ENCODE results near the gene MACROD2. TPM values are rescaled to one million over a fixed set of nuclear protein-coding genes. Genes with fewer than 3 reads are reported as not detected.

The MACROD2 gene
- total RNA-seq, 4 donors from 2014 or later: 4.6 to 33.0 (median 8.3) TPM

DNA sequence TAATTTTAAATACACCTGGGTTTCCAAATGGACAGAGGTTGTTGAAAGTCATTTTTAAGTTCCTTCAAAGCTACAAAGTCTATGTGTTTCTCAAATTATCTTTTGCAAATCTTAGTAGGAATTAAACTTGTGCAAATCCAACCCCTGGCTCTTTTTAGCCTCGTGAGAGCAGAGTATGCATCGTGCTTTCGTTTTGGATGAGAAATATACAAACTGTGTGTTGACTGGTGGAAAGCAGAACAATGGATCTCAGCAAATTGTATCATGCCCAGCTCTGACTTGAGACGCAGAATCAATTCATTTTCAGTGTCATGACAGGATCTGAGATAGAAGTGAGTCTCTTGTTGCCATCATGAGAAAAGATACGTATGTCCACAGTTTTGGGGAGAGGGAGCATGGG, 884.5 kb downstream of the MACROD2 start:
- TF ChIP-seq, protein P1, sequence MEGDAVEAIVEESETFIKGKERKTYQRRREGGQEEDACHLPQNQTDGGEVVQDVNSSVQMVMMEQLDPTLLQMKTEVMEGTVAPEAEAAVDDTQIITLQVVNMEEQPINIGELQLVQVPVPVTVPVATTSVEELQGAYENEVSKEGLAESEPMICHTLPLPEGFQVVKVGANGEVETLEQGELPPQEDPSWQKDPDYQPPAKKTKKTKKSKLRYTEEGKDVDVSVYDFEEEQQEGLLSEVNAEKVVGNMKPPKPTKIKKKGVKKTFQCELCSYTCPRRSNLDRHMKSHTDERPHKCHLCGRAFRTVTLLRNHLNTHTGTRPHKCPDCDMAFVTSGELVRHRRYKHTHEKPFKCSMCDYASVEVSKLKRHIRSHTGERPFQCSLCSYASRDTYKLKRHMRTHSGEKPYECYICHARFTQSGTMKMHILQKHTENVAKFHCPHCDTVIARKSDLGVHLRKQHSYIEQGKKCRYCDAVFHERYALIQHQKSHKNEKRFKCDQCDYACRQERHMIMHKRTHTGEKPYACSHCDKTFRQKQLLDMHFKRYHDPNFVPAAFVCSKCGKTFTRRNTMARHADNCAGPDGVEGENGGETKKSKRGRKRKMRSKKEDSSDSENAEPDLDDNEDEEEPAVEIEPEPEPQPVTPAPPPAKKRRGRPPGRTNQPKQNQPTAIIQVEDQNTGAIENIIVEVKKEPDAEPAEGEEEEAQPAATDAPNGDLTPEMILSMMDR (IDR thresholded peaks at IDR 0.05): no peak
- TF ChIP-seq POLR2AphosphoS5 (IDR thresholded peaks at IDR 0.05) (no peak), POLR2A (IDR thresholded peaks at IDR 0.05) (no peak), EP300 (IDR thresholded peaks at IDR 0.05; ENCODE audit: low read depth) (no peak)
- Histone ChIP-seq H3K4me3 (no peak overlapping the region), H3K4me1 (no peaks in the 10 kb centered on the region), H3K27me3 (no peaks in the 10 kb centered on the region), H3K36me3 (no peaks in the 10 kb centered on the region), H3K9me3 (no peaks in the 10 kb centered on the region), H3K27ac (no peak overlapping the region)
- 81 to 93% methylated on average over 2 to 5 of the region's 5 CpGs for WGBS, 2 donors (ENCODE audit: low coverage in 1 of 2)
- intact Hi-C loops (cut with DNase I; ENCODE audit: low total_unique reads) (no loop called here), in situ Hi-C loops (cut with MboI; ENCODE audit: low pct_ligation_motif_present in 1 of 4, low pct_unique_long_range_greater_than_20kb in 1 of 4, low sequenced_read_pairs in 3 of 4) (no loop called here)
- DNase-seq: no peak

DNA sequence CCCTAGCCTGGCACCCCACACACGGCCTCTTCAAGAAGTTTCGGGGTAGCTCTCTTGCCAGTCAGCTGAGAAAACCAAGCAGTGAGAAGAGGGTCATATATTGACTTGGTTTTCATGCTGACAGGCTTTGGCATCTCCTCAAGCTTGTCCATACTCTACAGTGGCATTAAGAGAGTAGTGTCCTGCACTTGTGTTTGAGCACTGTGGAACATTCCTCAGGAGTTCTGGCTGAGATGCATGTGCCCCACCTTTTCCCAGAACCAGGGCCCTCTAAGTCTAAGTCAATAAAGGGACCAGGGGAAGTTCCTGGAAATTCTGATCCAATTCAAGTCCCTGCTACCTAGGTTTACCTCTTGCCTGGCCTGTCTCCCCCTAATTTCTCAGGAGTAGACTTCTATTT, 886.2 kb downstream of the MACROD2 start:
- intact Hi-C loops (cut with DNase I; ENCODE audit: low total_unique reads): no loop called here
- H3K27me3 ChIP-seq: no peaks in the 10 kb centered on the region
- H3K4me3 ChIP-seq: no peak overlapping the region
- H3K36me3 ChIP-seq: no peaks in the 10 kb centered on the region
- H3K9me3 ChIP-seq: no peaks in the 10 kb centered on the region
- no peaks in the 10 kb centered on the region for H3K4me1 ChIP-seq
- 47% methylated on average over 2 of the region's 2 CpGs; no CpG with 5 or more reads in 1 of the 2 donors for WGBS, 2 donors (ENCODE audit: low coverage in 1 of 2)
- in situ Hi-C loops (cut with MboI; ENCODE audit: low pct_ligation_motif_present in 1 of 4, low pct_unique_long_range_greater_than_20kb in 1 of 4, low sequenced_read_pairs in 3 of 4): no loop called here
- DNase-seq: no peak
- TF ChIP-seq POLR2A (IDR thresholded peaks at IDR 0.05) (no peak), POLR2AphosphoS5 (IDR thresholded peaks at IDR 0.05) (no peak)
- TF ChIP-seq, protein P1 (IDR thresholded peaks at IDR 0.05): no peak
- H3K27ac ChIP-seq: no peak overlapping the region

- DNase-seq: no peak
- intact Hi-C loops (cut with DNase I; ENCODE audit: low total_unique reads) (no loop called here), in situ Hi-C loops (cut with MboI; ENCODE audit: low pct_ligation_motif_present in 1 of 4, low pct_unique_long_range_greater_than_20kb in 1 of 4, low sequenced_read_pairs in 3 of 4) (no loop called here)
- no peaks in the 10 kb centered on the region for H3K27me3 ChIP-seq
- no peaks in the 10 kb centered on the region for H3K9me3 ChIP-seq
- H3K36me3 ChIP-seq: no peaks in the 10 kb centered on the region
- TF ChIP-seq POLR2A (IDR thresholded peaks at IDR 0.05): no peak
- TF ChIP-seq EP300 (IDR thresholded peaks at IDR 0.05; ENCODE audit: low read depth): no peak
- no peak for TF ChIP-seq POLR2AphosphoS5 (IDR thresholded peaks at IDR 0.05)
- TF ChIP-seq, protein P1 (IDR thresholded peaks at IDR 0.05): no peak
- H3K4me3 ChIP-seq: no peak overlapping the region
- 60 to 70% methylated on average over 2 of the region's 2 CpGs for WGBS, 2 donors (ENCODE audit: low coverage in 1 of 2)
- H3K27ac ChIP-seq: no peak overlapping the region
- H3K4me1 ChIP-seq: no peaks in the 10 kb centered on the region
Measured at GRCh38 chr20:14882157-14882556, 886.8 kb downstream of the MACROD2 start.

DNA sequence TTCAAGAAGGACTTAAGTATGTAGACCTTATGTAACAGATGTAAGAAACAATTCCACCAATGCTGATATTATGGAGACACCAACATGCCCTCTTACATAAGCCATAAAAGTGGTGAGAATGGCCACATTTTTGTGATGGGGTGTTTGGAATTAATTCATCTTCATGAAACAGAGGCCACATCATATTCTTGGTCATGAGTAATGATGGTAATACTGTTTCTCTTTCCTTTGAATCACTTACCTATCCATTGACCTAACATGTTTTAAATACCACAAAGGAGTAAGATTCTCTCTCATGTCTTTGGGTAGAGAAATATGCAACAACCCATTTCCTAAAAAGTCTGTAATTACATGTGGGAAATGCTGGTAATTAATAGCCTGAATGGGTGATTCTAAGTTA, 887.5 kb downstream of the MACROD2 start:
- DNase-seq: no peak
- Histone ChIP-seq H3K27ac (no peak overlapping the region), H3K4me1 (no peaks in the 10 kb centered on the region), H3K9me3 (no peaks in the 10 kb centered on the region), H3K27me3 (no peaks in the 10 kb centered on the region), H3K36me3 (no peaks in the 10 kb centered on the region), H3K4me3 (no peak overlapping the region)
- intact Hi-C loops (cut with DNase I; ENCODE audit: low total_unique reads): no loop called here
- no peak for TF ChIP-seq POLR2AphosphoS5 (IDR thresholded peaks at IDR 0.05)
- TF ChIP-seq EP300 (IDR thresholded peaks at IDR 0.05; ENCODE audit: low read depth): no peak
- TF ChIP-seq POLR2A (IDR thresholded peaks at IDR 0.05): no peak
- TF ChIP-seq, protein P1 (IDR thresholded peaks at IDR 0.05): no peak
- in situ Hi-C loops (cut with MboI; ENCODE audit: low pct_ligation_motif_present in 1 of 4, low pct_unique_long_range_greater_than_20kb in 1 of 4, low sequenced_read_pairs in 3 of 4): no loop called here
